ENCODE results near the gene DRP2. TPM values are rescaled to one million over a fixed set of nuclear protein-coding genes. Genes with fewer than 3 reads are reported as not detected.
A peak's percentile ranks its signal among the peaks of the same experiment; 100 is the strongest.
"Not testable (repeated sequence)": the region's sequence is repeated elsewhere in the genome, so short reads cannot be mapped to it uniquely, and the experiment has no call there.

DRP2 gene
- total and polyA plus RNA-seq, 10 donors: under 0.01 to 0.17 (median 0.09) TPM; not detected in 5

- H3K36me3 ChIP-seq: no peaks in the 10 kb centered on the region
- no peak for DNase-seq
- intact Hi-C loops (cut with DNase I; ENCODE audit: low total_unique reads): no loop called here
- H3K4me3 ChIP-seq: no peak overlapping the region
- 87 to 97% (median 93%) methylated on average over 5 to 6 of the region's 6 CpGs for WGBS, 5 donors
- H3K4me1 ChIP-seq: no peaks in the 10 kb centered on the region
- peaks cover 0 to 9% (median 0%) of the 10 kb centered on the region in 7 donors for H3K27me3 ChIP-seq (replicated peaks in 1 of 7)
- no peak overlapping the region for H3K27ac ChIP-seq
- TF ChIP-seq, protein P1, sequence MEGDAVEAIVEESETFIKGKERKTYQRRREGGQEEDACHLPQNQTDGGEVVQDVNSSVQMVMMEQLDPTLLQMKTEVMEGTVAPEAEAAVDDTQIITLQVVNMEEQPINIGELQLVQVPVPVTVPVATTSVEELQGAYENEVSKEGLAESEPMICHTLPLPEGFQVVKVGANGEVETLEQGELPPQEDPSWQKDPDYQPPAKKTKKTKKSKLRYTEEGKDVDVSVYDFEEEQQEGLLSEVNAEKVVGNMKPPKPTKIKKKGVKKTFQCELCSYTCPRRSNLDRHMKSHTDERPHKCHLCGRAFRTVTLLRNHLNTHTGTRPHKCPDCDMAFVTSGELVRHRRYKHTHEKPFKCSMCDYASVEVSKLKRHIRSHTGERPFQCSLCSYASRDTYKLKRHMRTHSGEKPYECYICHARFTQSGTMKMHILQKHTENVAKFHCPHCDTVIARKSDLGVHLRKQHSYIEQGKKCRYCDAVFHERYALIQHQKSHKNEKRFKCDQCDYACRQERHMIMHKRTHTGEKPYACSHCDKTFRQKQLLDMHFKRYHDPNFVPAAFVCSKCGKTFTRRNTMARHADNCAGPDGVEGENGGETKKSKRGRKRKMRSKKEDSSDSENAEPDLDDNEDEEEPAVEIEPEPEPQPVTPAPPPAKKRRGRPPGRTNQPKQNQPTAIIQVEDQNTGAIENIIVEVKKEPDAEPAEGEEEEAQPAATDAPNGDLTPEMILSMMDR (IDR thresholded peaks at IDR 0.05 in 8 of 11, conservative IDR thresholded peaks at IDR 0.05 in 3 of 11): no peak
- TF ChIP-seq POLR2AphosphoS5 (IDR thresholded peaks at IDR 0.05) (no peak), POLR2A (IDR thresholded peaks at IDR 0.05) (no peak)
- no peaks in the 10 kb centered on the region for H3K9me3 ChIP-seq
Observed at GRCh38 chrX:101274198-101274597, 54.6 kb downstream of the DRP2 start.

DNA sequence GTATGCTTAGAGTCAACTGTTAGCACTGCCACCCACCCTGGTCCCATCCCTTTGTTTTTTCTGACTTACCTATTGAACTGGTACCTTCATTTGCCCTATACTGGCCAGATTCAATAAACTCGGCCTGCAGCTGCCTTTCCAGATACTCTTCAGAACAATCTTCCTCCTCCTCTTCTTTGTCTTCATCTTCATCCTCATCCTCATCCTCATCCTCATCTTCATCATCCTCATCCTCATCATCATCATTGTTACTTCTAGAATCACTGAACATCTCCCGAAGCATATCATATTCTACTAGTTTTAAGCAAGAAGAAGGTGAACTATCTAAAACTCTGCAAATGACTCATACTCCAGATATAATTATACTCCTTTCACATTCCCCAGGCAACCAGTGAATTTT lies 56.7 kb downstream of the DRP2 start:
- H3K9me3 ChIP-seq: no peaks in the 10 kb centered on the region
- 65 to 97% (median 87%) methylated on average over 2 of the region's 2 CpGs for WGBS, 5 donors
- no peaks in the 10 kb centered on the region for H3K36me3 ChIP-seq
- H3K4me1 ChIP-seq: no peaks in the 10 kb centered on the region
- TF ChIP-seq POLR2A (IDR thresholded peaks at IDR 0.05) (no peak), POLR2AphosphoS5 (IDR thresholded peaks at IDR 0.05) (no peak)
- TF ChIP-seq, protein P1 (IDR thresholded peaks at IDR 0.05 in 8 of 11, conservative IDR thresholded peaks at IDR 0.05 in 3 of 11): no peak
- H3K27me3 ChIP-seq (replicated peaks in 1 of 7): peaks cover 0 to 9% (median 0%) of the 10 kb centered on the region in 7 donors
- no peak for DNase-seq
- intact Hi-C loops (cut with DNase I; ENCODE audit: low total_unique reads): no loop called here
- no peak overlapping the region for H3K27ac ChIP-seq
- no peak overlapping the region for H3K4me3 ChIP-seq

GRCh38 chrX:101287402-101287801 lies 67.8 kb downstream of the DRP2 start:
- TF ChIP-seq, protein P1 (IDR thresholded peaks at IDR 0.05 in 8 of 11, conservative IDR thresholded peaks at IDR 0.05 in 3 of 11): peak in 9 of 11 experiments; percentile 31 to 64 (median 49)
- no peak for TF ChIP-seq POLR2A (IDR thresholded peaks at IDR 0.05)
- intact Hi-C loops (cut with DNase I; ENCODE audit: low total_unique reads): no loop called here

DNA sequence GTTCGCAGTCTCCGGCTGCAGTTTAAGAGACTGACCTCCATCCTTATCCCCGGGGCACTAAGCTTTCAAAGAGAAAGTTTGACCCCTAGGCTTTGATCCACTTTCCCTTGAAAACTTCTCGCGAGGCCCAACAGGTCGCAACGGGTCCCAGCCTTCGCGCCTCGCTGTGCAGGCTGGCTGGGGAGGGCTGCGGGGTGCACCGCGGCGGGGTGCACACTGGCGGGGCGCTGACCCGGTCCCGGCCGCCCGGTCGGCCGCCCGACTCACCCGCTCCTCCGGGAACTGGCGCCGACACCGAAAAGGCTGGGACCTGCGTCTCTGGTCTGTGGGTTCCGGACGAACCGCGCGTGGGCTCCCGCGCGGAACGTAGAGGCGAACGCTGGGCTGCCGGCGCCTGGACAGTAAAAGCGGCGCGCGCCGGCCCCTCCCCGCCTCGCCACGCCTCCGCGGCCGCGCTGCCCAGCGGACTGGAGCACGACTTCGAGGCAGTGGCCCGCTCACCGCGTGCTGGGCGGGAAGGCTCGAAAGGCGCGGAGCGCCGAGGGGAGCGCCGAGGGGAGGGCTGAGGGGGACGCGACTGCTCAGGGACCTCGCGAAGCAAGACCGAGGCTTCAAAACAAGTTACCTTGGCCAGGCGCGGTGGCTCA lies 71.5 kb downstream of the DRP2 start, which contains the start of gene TAF7L:
TAF7L (minus strand) TSS at position 378 of the 647 bp plus-strand sequence. CDS start 3,791 bp downstream, outside the sequence.
- intact Hi-C loops (cut with DNase I; ENCODE audit: low total_unique reads): no loop called here
- Histone ChIP-seq H3K9me3 (no peaks in the 10 kb centered on the region), H3K4me3 (peak within 1 kb of the TSS in 2 of 8 donors; percentile 10 to 34), H3K4me1 (no peaks in the 10 kb centered on the region), H3K27ac (no peak within 1 kb of the TSS), H3K36me3 (no peaks in the 10 kb centered on the region), H3K27me3 (replicated peaks in 1 of 7) (peaks cover 0 to 26% (median 11%) of the 10 kb centered on the region in 7 donors)
- 38 to 79% (median 53%) methylated on average over 3 to 75 of the region's 75 CpGs for WGBS, 5 donors
- DNase-seq: no peak
- TF ChIP-seq POLR2AphosphoS5 (IDR thresholded peaks at IDR 0.05): no peak
- TF ChIP-seq, protein P1 (IDR thresholded peaks at IDR 0.05 in 8 of 11, conservative IDR thresholded peaks at IDR 0.05 in 3 of 11): no peak
- no peak for TF ChIP-seq POLR2A (IDR thresholded peaks at IDR 0.05)

More at GRCh38 chrX:101287402-101287801, 67.8 kb downstream of the DRP2 start:
- no peak for DNase-seq
- Histone ChIP-seq H3K9me3 (no peaks in the 10 kb centered on the region), H3K4me1 (no peaks in the 10 kb centered on the region), H3K27ac (no peak overlapping the region), H3K4me3 (no peak overlapping the region), H3K36me3 (no peaks in the 10 kb centered on the region), H3K27me3 (replicated peaks in 1 of 7) (peaks cover 0 to 27% (median 11%) of the 10 kb centered on the region in 7 donors)
- WGBS, 5 donors: 5 to 20% (median 13%) methylated on average over 2 of the region's 2 CpGs

DNA sequence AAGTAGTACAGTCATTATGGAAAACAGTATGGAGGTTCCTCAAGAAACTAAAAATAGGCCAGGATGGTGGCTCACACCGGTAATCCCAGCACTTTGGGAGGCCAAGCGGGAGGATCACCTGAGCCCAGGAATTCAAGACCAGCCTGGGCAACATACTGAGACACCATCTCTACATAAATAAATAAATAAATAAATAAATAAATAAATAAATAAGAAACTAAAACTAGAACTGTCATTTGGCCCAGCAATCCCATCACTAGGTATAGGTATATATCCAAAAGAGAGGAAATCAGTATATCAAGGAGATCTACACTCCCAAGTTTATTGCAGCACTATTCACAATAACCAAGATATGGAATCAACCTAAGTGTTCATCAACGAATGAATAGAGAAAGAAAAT lies 76.0 kb downstream of the DRP2 start:
- H3K9me3 ChIP-seq; H3K27ac ChIP-seq; H3K4me1 ChIP-seq; DNase-seq; H3K36me3 ChIP-seq; intact Hi-C loops (cut with DNase I; ENCODE audit: low total_unique reads); H3K4me3 ChIP-seq: not testable (repeated sequence)
- H3K27me3 ChIP-seq (replicated peaks in 1 of 7): peaks cover 0 to 16% (median 8%) of the 10 kb centered on the region in 7 donors
- 91 to 100% (median 97%) methylated on average over 3 of the region's 3 CpGs for WGBS, 5 donors

All from spleen (tissue), 11 donors.